PFSK-1 (cell line): Measurements from ENCODE around the gene TBX2.

ENCODE experiments used
- POLR2AphosphoS5 ChIP-seq: IDR thresholded peaks from 2 replicates; pipeline ENCODE4 v1.6.1; 2012; ENCODE audit warnings: low read depth, mild to moderate bottlenecking, control low read depth, low read length, moderate library complexity
- REST ChIP-seq, 2 experiments: IDR thresholded peaks; 2 replicates each; pipeline versions ENCODE4 v1.6.1 to v1.8.0; 2011 to 2012; ENCODE audit warnings: low read depth in 2 of 2, low read length in 2 of 2, control low read depth in 1 of 2, inconsistent platforms in 1 of 2, mild to moderate bottlenecking in 1 of 2, moderate library complexity in 1 of 2; ENCODE audit not compliant: insufficient read depth in 1 of 2
- SIN3A ChIP-seq: IDR thresholded peaks from 2 replicates; pipeline ENCODE4 v1.6.1; 2012; ENCODE audit warnings: mild to moderate bottlenecking, low read length, moderate library complexity, borderline replicate concordance; ENCODE audit not compliant: insufficient read depth

- TF ChIP-seq POLR2AphosphoS5 (no peak), REST (IDR thresholded peaks at IDR 0.05; ENCODE audit: insufficient read depth in 1 of 2, low read depth in 2 of 2, low read length in 2 of 2) (no peak), SIN3A (no peak)
Observed at GRCh38 chr17:61412860-61413660, 13.4 kb downstream of the TBX2 start.
